Smooth muscle cell of the brain vasculature (primary cell): ENCODE data around the gene NCLN.
"Not testable (repeated sequence)": the region's sequence is repeated elsewhere in the genome, so short reads cannot be mapped to it uniquely, and the experiment has no call there.

Source experiments
- DNase-seq: peaks from one replicate; pipeline ENCODE4 v3.0.0-alpha.2; 2012; ENCODE audit warnings: low read depth, low spot score

NCLN gene

DNA sequence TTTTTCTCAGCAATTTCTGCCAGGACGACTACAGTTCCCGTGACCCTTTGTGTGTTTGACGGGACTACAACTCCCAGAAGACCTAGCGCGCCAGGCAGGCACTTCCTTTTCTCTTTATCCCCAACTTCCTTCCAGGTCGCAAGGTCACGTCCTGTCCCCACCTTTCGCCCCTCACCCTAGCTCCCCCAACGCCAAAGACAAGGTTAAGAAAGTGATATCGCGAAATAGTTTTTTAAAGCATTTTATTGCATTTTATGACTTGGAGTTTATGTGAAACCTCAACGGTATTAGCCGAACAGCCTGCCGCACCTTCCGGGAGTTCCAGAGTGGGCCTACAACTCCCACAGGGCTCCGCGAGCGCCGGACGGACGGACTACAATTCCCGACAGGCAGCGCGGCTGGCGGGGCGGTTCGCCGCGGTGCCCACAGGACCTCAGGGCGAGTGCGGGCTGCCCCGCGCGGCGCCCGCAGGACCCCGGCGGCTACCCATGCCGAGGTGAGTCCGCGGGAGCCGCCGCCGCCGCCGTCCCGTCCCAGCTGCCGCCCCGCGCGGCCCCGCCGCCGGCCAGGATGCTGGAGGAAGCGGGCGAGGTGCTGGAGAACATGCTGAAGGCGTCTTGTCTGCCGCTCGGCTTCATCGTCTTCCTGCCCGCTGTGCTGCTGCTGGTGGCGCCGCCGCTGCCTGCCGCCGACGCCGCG lies at the start of gene NCLN:
Gene NCLN, plus strand, starts transcription at position 470 of the 699 bp plus-strand sequence. Its CDS starts 101 bp downstream, at position 571.
- peak; percentile 87 for DNase-seq

DNA sequence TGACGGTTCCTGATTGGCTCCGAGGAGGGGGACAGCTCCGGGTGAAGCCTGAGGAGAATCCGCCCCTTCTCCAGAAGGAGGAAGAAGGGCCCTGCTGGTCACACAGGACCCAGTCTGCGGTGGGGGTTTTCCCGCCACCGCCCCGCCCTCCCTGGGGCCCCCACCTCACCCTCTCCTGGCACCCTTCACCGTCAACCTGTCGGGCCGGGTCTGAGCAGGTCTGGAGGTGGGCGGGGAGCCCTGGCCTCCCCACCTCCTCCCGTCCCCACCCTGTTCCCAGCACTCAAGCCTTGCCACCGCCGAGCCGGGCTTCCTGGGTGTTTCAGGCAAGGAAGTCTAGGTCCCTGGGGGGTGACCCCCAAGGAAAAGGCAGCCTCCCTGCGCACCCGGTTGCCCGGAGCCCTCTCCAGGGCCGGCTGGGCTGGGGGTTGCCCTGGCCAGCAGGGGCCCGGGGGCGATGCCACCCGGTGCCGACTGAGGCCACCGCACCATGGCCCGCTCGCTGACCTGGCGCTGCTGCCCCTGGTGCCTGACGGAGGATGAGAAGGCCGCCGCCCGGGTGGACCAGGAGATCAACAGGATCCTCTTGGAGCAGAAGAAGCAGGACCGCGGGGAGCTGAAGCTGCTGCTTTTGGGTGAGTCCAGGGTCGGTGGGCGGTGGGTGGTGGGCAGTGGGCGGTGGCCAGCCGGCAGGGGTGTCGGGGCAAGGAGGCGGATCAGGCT lies 49.6 kb upstream of the NCLN start, which contains the start of gene GNA15:
Gene GNA15, plus strand, starts transcription at position 73 of the 723 bp plus-strand sequence. Its CDS starts 418 bp downstream, at position 491.
- DNase-seq = no peak

DNA sequence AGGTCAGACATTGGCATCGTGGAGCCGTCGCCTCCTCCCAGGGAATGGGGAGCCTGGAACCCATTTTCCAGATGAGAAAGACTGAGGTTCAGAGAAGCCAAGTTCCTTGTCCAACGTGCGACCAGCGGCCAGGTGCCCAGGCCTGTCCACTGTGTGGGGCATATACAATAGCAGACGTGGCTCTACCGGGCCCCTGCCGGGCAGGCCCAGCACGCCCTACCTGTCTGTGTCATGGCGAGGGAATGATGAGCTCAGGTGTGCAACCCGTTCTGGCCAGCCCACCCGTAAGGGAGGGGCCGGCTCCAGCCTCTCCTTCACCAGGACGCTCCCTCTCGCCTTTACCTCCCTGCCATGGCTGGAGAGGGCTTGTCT lies 49.1 kb upstream of the NCLN start:
- DNase-seq = no peak

DNA sequence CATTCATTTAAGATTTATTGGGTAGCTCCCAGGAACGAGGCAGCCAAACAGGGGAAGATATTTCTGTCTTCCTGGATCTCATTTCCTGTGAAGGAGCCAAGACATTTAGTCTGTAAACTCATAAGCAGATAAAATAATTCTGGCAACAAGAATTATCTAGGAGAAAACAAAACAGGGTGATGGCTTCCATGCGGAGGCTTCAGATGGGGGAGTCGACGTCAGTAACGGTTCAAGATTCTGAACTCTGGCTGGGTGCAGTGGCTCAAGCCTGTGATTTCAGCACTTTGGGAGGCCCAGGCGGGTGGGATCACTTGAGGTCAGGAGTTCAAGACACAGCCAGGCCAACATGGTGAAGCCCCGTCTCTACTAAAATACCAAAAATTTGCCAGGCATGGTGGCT lies 48.6 kb upstream of the NCLN start:
- DNase-seq = no peak

- DNase-seq = no peak
Measured at GRCh38 chr19:3138268-3138667, 47.5 kb upstream of the NCLN start.

GRCh38 chr19:3140667-3141038 lies 45.1 kb upstream of the NCLN start:
- DNase-seq = no peak

- DNase-seq = no peak
Measured at GRCh38 chr19:3142292-3142670, 43.4 kb upstream of the NCLN start.

DNA sequence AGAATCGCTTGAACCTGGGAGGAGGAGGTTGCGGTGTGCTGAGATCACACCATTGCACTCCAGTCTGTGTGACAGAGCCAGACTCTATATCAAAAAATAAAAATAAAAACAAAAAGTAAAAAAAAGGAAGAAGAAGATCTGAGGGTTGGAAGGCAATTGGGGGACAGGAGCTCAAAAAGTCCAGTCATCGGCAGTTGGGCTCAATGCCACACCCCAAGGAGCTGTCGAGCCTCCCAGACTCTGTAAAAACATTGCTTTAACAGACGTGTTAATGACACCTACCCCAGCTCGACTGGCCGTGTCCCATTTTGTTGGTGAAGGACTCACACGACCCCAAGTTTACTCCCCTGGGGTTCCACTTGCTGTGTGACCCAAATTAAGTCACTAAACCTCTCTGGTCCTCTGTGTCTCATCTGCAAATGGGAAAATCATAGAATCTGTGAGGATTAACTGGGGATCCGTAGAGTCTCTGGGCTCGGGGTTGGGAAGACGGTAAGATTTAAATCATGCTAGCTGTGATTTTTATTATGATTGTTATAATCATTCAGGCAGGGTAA lies 42.9 kb upstream of the NCLN start:
- DNase-seq = no peak

DNA sequence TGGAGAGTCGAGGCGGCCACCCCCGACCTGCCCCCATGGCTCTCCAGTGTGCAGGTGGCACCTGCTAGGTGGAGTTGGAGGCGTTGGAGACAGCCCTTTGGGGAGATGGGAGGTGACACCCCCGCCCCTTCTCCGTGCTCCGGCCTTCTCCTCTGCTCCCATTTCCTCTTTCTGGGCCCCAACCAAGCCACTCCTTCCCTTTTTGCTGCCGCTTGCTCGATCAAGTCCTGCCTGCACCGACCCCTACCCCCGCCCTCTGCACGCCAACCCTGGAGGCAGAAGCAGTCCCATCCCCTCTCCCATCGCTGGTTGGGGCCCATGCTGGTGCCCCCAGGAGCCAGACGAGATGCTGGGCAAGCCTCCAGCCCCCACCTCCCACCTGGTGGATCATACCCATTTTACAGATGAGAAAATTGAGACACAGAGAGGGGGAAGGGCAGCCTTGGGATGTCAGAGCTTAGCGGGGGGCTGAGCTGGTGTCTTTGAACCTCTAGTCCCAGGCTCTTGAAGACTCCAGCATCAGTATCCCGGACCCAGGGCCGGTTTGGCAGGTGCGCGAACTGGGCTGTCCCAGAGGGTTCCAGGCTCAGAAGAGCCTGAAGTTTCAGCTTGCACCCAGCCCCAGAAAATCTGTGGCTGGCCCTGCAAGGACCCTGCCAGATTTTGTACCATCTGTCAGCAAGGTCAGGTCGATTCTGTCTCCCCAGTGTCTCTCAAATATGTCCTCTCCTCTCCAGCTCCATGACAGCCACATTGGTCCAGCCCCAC lies 39.6 kb upstream of the NCLN start:
- no peak for DNase-seq

GRCh38 chr19:3146677-3147100 lies 39.0 kb upstream of the NCLN start:
- no peak for DNase-seq

GRCh38 chr19:3148503-3148902 lies 37.2 kb upstream of the NCLN start:
- DNase-seq = no peak

DNA sequence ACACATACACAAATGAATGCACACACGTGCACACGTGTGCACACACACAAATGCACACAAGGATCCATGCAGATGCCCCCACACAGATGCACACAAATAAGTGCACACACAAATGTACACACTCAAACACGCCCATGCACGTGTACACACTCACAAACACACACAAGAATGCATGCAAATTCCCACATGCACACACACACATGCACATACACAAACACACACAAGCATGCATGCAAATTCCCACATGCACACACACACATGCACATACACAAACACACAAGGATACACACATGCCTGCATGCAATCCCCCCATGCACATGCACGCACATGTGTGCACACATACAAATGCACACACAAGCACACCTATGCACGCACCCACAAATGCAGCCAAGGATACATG lies 36.6 kb upstream of the NCLN start:
- no peak for DNase-seq

- DNase-seq = no peak
Measured at GRCh38 chr19:3149526-3150505, 35.9 kb upstream of the NCLN start.

GRCh38 chr19:3150739-3151329 lies 34.9 kb upstream of the NCLN start:
- DNase-seq = no peak

DNA sequence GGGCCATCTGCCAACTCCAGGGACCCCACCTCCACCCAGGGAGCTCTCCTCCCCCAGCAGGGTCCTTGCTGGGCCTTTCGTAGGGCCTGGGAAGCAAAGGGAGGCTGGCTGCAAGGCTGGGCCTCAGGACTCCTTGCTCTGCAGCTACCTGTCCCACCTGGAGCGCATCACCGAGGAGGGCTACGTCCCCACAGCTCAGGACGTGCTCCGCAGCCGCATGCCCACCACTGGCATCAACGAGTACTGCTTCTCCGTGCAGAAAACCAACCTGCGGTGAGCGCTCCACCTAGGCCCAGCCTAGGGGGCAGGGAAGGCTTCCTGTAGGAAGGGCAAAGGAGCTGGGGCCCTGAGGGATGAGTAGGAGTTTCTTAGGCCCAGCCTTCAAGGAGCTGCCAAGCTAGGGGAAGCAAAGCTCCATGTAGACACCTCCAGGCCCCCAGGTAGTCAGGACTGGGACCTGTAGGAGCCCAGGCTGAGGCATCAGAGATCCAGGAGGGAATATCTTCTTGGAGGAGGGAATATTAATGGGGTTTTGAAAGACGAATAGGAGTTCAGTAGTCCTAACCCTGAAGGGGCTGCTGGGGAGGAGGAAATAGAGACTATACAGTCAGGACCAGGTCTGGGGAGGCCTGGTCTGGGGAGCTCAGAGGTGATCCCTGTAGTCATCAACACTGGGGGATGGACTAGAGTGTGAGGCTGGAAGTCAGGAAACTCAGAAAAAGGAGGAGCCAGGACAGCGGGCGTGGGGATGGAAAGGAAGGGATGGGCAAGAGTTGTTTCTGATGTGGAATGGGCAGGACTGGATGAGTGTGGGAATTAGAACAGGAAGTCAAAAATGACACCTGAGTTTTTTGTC lies 33.9 kb upstream of the NCLN start:
- DNase-seq = no peak

- DNase-seq = no peak
Measured at GRCh38 chr19:3152419-3152780, 33.3 kb upstream of the NCLN start.

- no peak for DNase-seq
Measured at GRCh38 chr19:3153286-3154230, 32.2 kb upstream of the NCLN start.

DNA sequence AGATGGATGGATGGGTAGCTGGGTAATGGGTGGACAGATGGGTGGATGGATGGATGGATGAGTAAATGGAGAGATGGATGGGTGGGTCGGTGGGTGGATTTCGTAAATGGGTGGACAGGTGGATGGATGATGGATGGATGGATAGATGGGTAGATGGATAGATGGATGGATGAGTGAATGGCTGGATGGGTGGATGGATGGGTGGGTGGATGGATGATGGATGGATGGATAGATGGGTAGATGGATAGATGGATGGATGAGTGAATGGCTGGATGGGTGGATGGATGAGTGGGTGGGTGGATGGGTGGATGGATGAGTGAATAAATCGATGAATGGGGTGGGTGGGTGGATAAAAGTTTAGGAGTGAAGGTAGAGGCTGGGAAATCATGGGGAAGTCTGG lies 31.3 kb upstream of the NCLN start:
- DNase-seq = not testable (repeated sequence)
